Measurements from ENCODE around the gene GMPPA.

GMPPA gene

DNA sequence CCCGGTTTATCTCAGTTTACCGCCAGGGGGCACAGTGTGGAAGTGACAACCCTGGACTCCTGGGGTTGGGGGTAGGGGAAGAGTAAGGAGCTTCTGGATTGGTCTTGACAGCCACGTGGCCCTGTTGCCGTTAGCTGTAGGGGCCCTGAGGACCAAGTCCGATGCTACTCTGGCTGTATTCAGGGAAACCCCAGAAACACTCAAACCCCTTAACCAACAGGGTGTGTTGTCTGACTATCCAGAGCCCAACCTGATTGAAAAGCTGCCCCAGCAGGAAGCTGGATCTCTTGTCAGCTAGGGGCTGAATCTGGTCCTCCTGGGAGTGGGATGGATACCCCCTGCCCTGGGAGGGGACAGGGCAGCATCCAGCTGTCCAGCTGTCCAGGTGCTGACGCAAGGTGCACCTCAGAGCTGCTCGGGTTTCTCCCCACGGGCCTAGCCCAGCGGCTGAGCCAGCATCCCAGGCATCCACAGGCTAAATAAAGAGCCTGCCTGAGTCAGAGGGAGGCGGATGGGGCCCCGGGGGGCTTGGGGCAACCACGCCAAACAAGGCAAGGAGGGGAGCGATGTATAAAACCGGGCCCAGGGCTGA, 3.1 kb upstream of the GMPPA start:
- Histone ChIP-seq H3K36me3 (replicated peaks in 1 of 2; ENCODE audit: control insufficient read depth in 2 of 2, insufficient read depth in 2 of 2, low read length in 2 of 2) (no peaks in the 10 kb centered on the region), H3K27ac (replicated peaks; ENCODE audit: low read length) (no peak overlapping the region), H2BK15ac (ENCODE audit: low read length) (peak overlapping the region; percentile 12), H2BK5ac (ENCODE audit: low read length) (no peak overlapping the region), H3K23ac (ENCODE audit: low read depth, low read length, poor library complexity) (peak overlapping the region; percentile 27), H2BK120ac (ENCODE audit: low read depth, low read length) (no peak overlapping the region), H3K4me1 (ENCODE audit: control insufficient read depth in 2 of 2, insufficient read depth in 1 of 2, low read depth in 1 of 2, low read length in 2 of 2) (peaks cover 7 to 10% of the 10 kb centered on the region in 2 donors), H3K9ac (ENCODE audit: low read depth, low read length, poor library complexity) (peak overlapping the region; percentile 66), H3K9me3 (replicated peaks in 1 of 2; ENCODE audit: control insufficient read depth in 2 of 2, insufficient read depth in 1 of 2, low read depth in 1 of 2, low read length in 2 of 2) (no peaks in the 10 kb centered on the region), H4K91ac (ENCODE audit: low read depth, low read length, poor library complexity) (no peak overlapping the region), H3K79me1 (ENCODE audit: low read depth, low read length) (no peaks in the 10 kb centered on the region), H3K18ac (ENCODE audit: low read length) (peak overlapping the region; percentile 41), H3K4me2 (ENCODE audit: insufficient read depth, low read length, poor library complexity, severe bottlenecking) (no peak overlapping the region), H4K8ac (ENCODE audit: low read depth, low read length) (no peak overlapping the region), H3K4ac (ENCODE audit: low read length) (no peak overlapping the region), H3K4me3 (ENCODE audit: low read length in 2 of 2) (no peak overlapping the region), H3K27me3 (ENCODE audit: control insufficient read depth in 3 of 3, insufficient read depth in 3 of 3, low read depth in 1 of 3, low read length in 3 of 3) (peaks cover 20 to 61% (median 54%) of the 10 kb centered on the region in 3 experiments), H2AK5ac (ENCODE audit: low read depth, low read length) (no peak overlapping the region), H2BK12ac (ENCODE audit: low read length) (no peak overlapping the region), H2AFZ (ENCODE audit: low read length) (peak overlapping the region; percentile 33), H3K14ac (ENCODE audit: low read length) (no peak overlapping the region)
- WGBS, 2 donors (ENCODE audit: extremely low coverage in 2 of 2, insufficient read length in 2 of 2, insufficient replicate concordance in 1 of 2), result no CpG with 5 or more reads among the region's 14 CpGs
- peak; percentile 77 for DNase-seq (ENCODE audit: low spot score)

DNA sequence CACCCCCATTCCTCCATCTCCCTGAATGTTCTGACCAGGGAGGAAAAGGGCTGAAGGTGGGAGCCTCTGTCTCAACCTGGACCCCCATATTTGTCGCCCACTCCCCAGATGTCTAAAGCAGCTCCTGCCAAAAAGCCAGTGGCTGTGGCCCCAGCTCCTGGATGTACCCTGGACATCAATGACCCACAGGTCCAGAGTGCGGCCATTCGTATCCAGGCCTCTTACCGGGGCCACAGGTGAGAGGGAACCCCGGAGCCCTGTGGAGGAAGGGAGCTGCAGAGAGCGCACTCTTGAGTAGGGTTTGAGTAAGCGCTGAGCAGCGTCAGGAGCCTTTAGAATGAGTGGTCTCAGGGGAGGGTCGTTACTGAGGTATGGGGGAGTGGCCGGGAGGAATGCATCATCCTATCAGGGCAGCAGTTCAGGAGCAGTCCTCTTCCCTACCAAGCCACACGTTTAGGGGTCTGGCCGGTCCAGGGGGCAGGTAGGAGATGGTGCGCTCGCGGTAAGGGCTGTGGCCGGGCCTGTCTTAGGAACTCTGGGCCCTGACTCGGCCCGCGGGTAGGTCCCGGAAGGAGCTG, 2.4 kb upstream of the GMPPA start:
- Histone ChIP-seq H2AFZ (ENCODE audit: low read length) (no peak overlapping the region), H3K36me3 (replicated peaks in 1 of 2; ENCODE audit: control insufficient read depth in 2 of 2, insufficient read depth in 2 of 2, low read length in 2 of 2) (no peaks in the 10 kb centered on the region), H3K18ac (ENCODE audit: low read length) (no peak overlapping the region), H3K14ac (ENCODE audit: low read length) (peak overlapping the region; percentile 43), H3K4me2 (ENCODE audit: insufficient read depth, low read length, poor library complexity, severe bottlenecking) (no peak overlapping the region), H3K4ac (ENCODE audit: low read length) (no peak overlapping the region), H3K4me1 (ENCODE audit: control insufficient read depth in 2 of 2, insufficient read depth in 1 of 2, low read depth in 1 of 2, low read length in 2 of 2) (peaks cover 7 to 10% of the 10 kb centered on the region in 2 donors), H2BK15ac (ENCODE audit: low read length) (peak overlapping the region; percentile 12), H3K9ac (ENCODE audit: low read depth, low read length, poor library complexity) (no peak overlapping the region), H2BK5ac (ENCODE audit: low read length) (no peak overlapping the region), H3K23ac (ENCODE audit: low read depth, low read length, poor library complexity) (peak overlapping the region; percentile 90), H2BK120ac (ENCODE audit: low read depth, low read length) (no peak overlapping the region), H3K4me3 (ENCODE audit: low read length in 2 of 2) (no peak overlapping the region), H4K91ac (ENCODE audit: low read depth, low read length, poor library complexity) (no peak overlapping the region), H2BK12ac (ENCODE audit: low read length) (no peak overlapping the region), H2AK5ac (ENCODE audit: low read depth, low read length) (no peak overlapping the region), H4K8ac (ENCODE audit: low read depth, low read length) (no peak overlapping the region), H3K79me1 (ENCODE audit: low read depth, low read length) (no peaks in the 10 kb centered on the region), H3K27me3 (ENCODE audit: control insufficient read depth in 3 of 3, insufficient read depth in 3 of 3, low read depth in 1 of 3, low read length in 3 of 3) (peaks cover 20 to 61% (median 47%) of the 10 kb centered on the region in 3 experiments), H3K9me3 (replicated peaks in 1 of 2; ENCODE audit: control insufficient read depth in 2 of 2, insufficient read depth in 1 of 2, low read depth in 1 of 2, low read length in 2 of 2) (no peaks in the 10 kb centered on the region), H3K27ac (replicated peaks; ENCODE audit: low read length) (no peak overlapping the region)
- WGBS, 2 donors (ENCODE audit: extremely low coverage in 2 of 2, insufficient read length in 2 of 2, insufficient replicate concordance in 1 of 2), result no CpG with 5 or more reads among the region's 20 CpGs
- DNase-seq (ENCODE audit: low spot score), result no peak

DNA sequence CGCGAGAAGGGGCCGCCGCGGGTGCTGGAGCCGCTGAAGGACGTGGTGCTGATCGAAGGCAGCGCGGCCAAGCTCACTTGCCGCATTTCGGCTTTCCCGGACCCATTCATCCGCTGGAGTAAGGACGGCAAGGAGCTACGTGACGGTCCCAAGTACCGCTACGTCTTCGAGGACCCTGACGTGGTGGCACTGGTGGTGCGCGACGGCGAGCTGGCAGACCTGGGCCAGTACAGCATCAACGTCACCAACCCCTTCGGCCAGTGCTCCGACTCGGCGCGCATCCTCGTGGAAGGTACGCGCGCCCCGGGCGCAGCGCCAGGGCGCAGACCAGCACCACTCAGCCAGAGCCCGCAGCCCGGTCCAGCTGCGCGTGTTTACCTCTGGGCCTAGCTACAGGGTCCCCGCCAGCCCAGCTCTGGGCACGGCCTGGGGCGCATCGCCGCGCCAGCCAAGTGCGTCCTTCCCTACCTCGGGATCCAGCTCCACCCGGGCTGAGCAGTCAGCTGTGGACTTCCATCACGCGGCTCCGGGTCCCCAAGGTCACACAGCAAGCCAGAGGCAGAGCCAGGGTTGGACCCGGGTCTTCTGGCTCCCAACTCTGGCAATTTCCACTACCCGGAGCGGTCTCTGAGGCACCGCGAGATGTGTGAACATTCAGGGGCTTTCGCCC, 1.7 kb upstream of the GMPPA start:
- Histone ChIP-seq H3K4me1 (ENCODE audit: control insufficient read depth in 2 of 2, insufficient read depth in 1 of 2, low read depth in 1 of 2, low read length in 2 of 2) (peaks cover 7 to 10% of the 10 kb centered on the region in 2 donors), H3K4me2 (ENCODE audit: insufficient read depth, low read length, poor library complexity, severe bottlenecking) (peak overlapping the region; percentile 35), H4K8ac (ENCODE audit: low read depth, low read length) (no peak overlapping the region), H3K4me3 (ENCODE audit: low read length in 2 of 2) (no peak overlapping the region), H4K91ac (ENCODE audit: low read depth, low read length, poor library complexity) (no peak overlapping the region), H3K23ac (ENCODE audit: low read depth, low read length, poor library complexity) (peak overlapping the region; percentile 90), H2AK5ac (ENCODE audit: low read depth, low read length) (no peak overlapping the region), H2BK5ac (ENCODE audit: low read length) (no peak overlapping the region), H3K9ac (ENCODE audit: low read depth, low read length, poor library complexity) (peak overlapping the region; percentile 44), H2BK15ac (ENCODE audit: low read length) (peak overlapping the region; percentile 1), H3K18ac (ENCODE audit: low read length) (peak overlapping the region; percentile 67), H3K14ac (ENCODE audit: low read length) (no peak overlapping the region), H3K27ac (replicated peaks; ENCODE audit: low read length) (no peak overlapping the region), H3K36me3 (replicated peaks in 1 of 2; ENCODE audit: control insufficient read depth in 2 of 2, insufficient read depth in 2 of 2, low read length in 2 of 2) (no peaks in the 10 kb centered on the region), H3K27me3 (ENCODE audit: control insufficient read depth in 3 of 3, insufficient read depth in 3 of 3, low read depth in 1 of 3, low read length in 3 of 3) (peaks cover 20 to 59% (median 41%) of the 10 kb centered on the region in 3 experiments), H3K9me3 (replicated peaks in 1 of 2; ENCODE audit: control insufficient read depth in 2 of 2, insufficient read depth in 1 of 2, low read depth in 1 of 2, low read length in 2 of 2) (no peaks in the 10 kb centered on the region), H3K79me1 (ENCODE audit: low read depth, low read length) (no peaks in the 10 kb centered on the region), H3K4ac (ENCODE audit: low read length) (no peak overlapping the region), H2BK120ac (ENCODE audit: low read depth, low read length) (no peak overlapping the region), H2BK12ac (ENCODE audit: low read length) (no peak overlapping the region), H2AFZ (ENCODE audit: low read length) (no peak overlapping the region)
- DNase-seq (ENCODE audit: low spot score), result no peak
- no CpG with 5 or more reads among the region's 61 CpGs for WGBS, 2 donors (ENCODE audit: extremely low coverage in 2 of 2, insufficient read length in 2 of 2, insufficient replicate concordance in 1 of 2)
